ENCODE measurements around the gene CDK2AP2. TPM values are rescaled to one million over a fixed set of nuclear protein-coding genes. Genes with fewer than 3 reads are reported as not detected.
"Not testable (repeated sequence)": the region's sequence is repeated elsewhere in the genome, so short reads cannot be mapped to it uniquely, and the experiment has no call there.

CDK2AP2 gene
- total RNA-seq, 4 donors from 2014 or later, result 16.7 to 44.6 (median 30.9) TPM

DNA sequence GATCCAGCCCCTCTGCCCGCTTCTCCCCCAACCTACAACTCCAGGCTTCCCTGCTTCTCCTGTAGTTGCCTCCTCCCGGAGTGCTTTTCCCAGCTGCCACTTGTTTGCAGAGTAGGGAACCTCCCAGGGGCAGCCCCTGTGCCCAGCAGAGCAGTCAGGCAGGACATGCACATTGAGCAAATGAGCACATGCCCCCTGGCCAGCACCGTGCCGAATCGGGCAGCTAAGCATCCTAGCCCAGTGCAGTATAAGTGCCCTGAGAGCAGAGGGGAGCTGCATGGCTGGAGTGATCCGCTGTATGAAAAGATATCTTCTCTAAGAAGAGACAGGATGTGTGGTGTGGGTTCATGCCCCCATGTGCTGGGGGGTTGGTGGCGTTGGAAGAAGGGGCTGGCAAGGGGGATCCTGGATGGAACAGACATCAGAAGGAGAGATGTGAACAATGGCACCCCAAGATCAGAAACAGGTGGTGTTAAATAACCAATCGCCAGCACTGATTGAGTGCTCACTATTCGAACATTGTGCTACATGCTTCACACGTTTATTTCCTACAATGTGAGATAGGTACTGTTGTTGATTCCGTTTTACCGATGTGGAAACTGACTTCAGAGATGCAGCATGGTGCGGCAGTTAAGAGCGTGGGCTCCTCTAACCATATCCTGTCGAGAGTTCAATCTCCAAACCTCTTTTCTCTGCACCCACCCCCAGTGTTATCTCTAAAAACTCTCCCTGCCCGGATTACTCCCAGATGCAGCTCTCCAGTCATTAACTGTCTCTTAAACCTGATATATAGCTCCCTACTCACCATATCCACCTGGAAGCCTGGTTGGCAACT is 23.9 kb downstream of the CDK2AP2 start:
- no peak for DNase-seq (ENCODE audit: low spot score in 2 of 2)
- Histone ChIP-seq H3K36me3 (peaks cover 12% of the 10 kb centered on the region), H3K4me3 (peak overlapping the region; percentile 56), H3K9me3 (no peaks in the 10 kb centered on the region), H3K4me1 (peaks cover 36% of the 10 kb centered on the region), H3K27me3 (no peaks in the 10 kb centered on the region), H3K27ac (no peak overlapping the region)
- WGBS, result 82% methylated on average over 16 of the region's 16 CpGs
- TF ChIP-seq POLR2A (IDR thresholded peaks at IDR 0.05) (no peak), EP300 (IDR thresholded peaks at IDR 0.05) (no peak), POLR2AphosphoS5 (IDR thresholded peaks at IDR 0.05) (no peak)
- TF ChIP-seq, protein P1, sequence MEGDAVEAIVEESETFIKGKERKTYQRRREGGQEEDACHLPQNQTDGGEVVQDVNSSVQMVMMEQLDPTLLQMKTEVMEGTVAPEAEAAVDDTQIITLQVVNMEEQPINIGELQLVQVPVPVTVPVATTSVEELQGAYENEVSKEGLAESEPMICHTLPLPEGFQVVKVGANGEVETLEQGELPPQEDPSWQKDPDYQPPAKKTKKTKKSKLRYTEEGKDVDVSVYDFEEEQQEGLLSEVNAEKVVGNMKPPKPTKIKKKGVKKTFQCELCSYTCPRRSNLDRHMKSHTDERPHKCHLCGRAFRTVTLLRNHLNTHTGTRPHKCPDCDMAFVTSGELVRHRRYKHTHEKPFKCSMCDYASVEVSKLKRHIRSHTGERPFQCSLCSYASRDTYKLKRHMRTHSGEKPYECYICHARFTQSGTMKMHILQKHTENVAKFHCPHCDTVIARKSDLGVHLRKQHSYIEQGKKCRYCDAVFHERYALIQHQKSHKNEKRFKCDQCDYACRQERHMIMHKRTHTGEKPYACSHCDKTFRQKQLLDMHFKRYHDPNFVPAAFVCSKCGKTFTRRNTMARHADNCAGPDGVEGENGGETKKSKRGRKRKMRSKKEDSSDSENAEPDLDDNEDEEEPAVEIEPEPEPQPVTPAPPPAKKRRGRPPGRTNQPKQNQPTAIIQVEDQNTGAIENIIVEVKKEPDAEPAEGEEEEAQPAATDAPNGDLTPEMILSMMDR (IDR thresholded peaks at IDR 0.05), result no peak

DNA sequence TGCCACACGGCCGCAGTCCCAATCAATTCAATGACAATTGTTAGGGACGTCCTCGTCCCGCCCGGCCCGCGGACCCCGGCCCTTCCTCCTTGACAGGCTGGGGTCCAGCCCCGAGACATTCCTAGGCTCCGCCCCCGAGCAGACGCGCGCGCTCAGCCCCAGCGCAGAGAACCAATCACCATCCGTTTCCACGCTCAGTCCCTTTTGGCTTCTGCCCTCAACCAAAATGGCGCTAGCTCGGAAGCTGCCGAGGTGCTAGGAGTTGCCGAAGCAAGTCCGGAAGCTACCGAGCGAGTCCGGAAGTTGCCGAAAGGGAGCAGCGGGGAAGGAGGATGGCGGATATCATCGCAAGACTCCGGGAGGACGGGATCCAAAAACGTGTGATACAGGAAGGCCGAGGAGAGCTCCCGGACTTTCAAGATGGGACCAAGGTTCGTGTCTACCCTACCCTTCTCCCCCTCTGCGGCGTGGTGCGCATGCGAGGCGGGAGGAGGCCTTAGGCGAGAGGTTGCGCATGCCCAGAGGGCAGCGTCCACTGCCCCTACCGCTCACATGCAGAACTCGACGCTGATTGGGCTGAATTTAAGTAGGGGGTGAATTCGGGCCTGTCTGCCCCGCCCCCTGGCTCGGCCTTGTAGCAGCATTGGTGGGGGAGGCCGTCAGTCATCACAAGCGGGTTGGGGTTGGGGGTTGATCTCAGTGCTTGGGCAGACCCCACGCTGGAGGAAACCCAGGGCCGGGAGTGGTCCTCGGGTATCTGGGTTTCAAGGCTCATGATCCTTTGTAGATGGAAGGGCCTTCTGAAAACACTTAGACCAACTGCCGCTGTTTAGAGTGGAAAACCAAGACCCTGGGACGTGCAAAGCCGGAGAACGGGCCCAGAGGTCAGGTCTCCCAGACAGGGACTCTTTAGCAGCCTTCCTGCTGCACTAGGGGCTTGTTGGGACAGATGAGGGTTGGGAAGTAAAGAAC is 24.8 kb downstream of the CDK2AP2 start, which contains the start of gene AIP:
TSS of gene AIP (plus strand) at position 200 of the 972 bp plus-strand sequence. CDS start at position 333, 133 bp downstream.
- peaks cover 10% of the 10 kb centered on the region for H3K36me3 ChIP-seq
- H3K27ac ChIP-seq, result peak within 1 kb of the TSS; percentile 83
- peak; percentile 98 for DNase-seq (ENCODE audit: low spot score in 2 of 2)
- no peak for TF ChIP-seq EP300 (IDR thresholded peaks at IDR 0.05)
- TF ChIP-seq, protein P1 (IDR thresholded peaks at IDR 0.05), result peak in 1 of 2 donors; percentile 10
- peak in 2 of 3 donors; percentile 52 to 94 for TF ChIP-seq POLR2AphosphoS5 (IDR thresholded peaks at IDR 0.05)
- peak in 1 of 2 donors; percentile 21 for TF ChIP-seq POLR2A (IDR thresholded peaks at IDR 0.05)
- WGBS, result 12% methylated on average over 33 of the region's 60 CpGs
- no peaks in the 10 kb centered on the region for H3K9me3 ChIP-seq
- peak within 1 kb of the TSS; percentile 56 for H3K4me3 ChIP-seq
- no peaks in the 10 kb centered on the region for H3K27me3 ChIP-seq
- peaks cover 36% of the 10 kb centered on the region for H3K4me1 ChIP-seq

DNA sequence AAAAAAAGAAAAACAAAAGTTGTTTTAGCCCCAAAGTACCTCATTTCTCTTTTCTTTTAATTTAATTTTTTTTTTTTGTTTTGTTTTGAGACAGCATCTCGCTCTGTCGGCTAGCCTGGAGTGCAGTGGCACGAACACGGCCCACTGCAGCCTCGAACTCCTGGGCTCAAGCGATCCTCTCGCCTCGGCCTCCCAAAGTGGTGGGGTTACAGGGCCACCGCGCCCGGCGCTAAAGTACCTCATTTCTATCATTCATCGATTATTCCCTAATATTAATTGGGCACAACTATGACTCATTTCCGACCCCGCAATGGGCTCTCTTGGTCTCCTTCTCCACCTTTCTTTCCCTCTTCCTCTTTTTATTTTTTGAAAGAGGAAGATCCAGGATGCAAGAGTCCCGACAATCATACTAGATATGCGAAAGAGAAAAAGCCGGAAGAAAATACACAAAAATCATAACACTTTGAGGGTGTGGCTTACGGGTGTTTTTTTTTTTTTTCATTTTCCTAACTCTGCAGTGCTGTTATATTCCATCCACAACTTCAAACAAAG is 25.6 kb downstream of the CDK2AP2 start:
- Histone ChIP-seq H3K9me3 (no peaks in the 10 kb centered on the region), H3K27me3 (no peaks in the 10 kb centered on the region), H3K4me1 (peaks cover 36% of the 10 kb centered on the region), H3K27ac (peak overlapping the region; percentile 83), H3K4me3 (peak overlapping the region; percentile 56), H3K36me3 (peaks cover 4% of the 10 kb centered on the region)
- WGBS, result 37% methylated on average over 19 of the region's 19 CpGs
- DNase-seq (ENCODE audit: low spot score in 2 of 2), result no peak
- TF ChIP-seq EP300 (IDR thresholded peaks at IDR 0.05) (no peak), POLR2A (IDR thresholded peaks at IDR 0.05) (no peak), POLR2AphosphoS5 (IDR thresholded peaks at IDR 0.05) (no peak)
- TF ChIP-seq, protein P1 (IDR thresholded peaks at IDR 0.05), result no peak

DNA sequence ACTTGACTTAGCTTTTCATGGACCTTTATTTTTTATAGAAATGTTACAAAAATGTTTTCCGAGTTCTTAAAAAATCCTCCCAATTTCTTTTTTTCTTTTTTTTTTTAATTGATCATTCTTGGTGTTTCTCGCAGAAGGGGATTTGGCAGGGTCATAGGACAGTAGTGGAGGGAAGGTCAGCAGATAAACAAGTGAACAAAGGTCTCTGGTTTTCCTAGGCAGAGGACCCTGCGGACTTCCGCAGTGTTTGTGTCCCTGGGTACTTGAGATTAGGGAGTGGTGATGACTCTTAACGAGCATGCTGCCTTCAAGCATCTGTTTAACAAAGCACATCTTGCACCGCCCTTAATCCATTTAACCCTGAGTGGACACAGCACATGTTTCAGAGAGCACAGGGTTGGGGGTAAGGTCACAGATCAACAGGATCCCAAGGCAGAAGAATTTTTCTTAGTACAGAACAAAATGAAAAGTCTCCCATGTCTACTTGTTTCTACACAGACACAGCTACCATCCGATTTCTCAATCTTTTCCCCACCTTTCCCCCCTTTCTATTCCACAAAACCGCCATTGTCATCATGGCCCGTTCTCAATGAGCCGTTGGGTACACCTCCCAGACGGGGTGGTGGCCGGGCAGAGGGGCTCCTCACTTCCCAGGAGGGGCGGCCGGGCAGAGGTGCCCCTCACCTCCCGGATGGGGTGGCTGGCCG is 30.5 kb downstream of the CDK2AP2 start:
- DNase-seq (ENCODE audit: low spot score in 2 of 2); H3K9me3 ChIP-seq; H3K27ac ChIP-seq; H3K36me3 ChIP-seq; H3K27me3 ChIP-seq; H3K4me3 ChIP-seq; H3K4me1 ChIP-seq: not testable (repeated sequence)
- 81% methylated on average over 15 of the region's 16 CpGs for WGBS

DNA sequence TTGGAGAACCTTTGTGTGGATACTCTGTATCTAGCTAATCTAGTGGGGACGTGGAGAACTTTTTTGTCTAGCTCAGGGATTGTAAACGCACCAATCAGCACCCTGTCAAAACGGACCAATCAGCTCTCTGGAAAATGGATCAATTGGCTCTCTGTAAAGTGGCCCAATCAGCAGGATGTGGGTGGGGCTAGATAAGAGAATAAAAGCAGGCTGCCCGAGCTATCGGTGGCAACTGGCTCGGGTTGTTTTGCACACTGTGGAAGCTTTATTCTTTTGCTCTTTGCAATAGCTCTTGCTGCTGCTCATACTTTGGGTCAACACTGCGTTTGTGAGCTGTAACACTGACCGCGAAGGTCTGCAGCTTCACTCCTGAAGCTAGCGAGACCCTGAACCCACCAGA is 31.3 kb downstream of the CDK2AP2 start:
- H3K4me3 ChIP-seq, H3K9me3 ChIP-seq: not testable (repeated sequence)
- WGBS, result 84% methylated on average over 10 of the region's 10 CpGs

More for the DNA sequence above, 31.3 kb downstream of the CDK2AP2 start:
- H3K36me3 ChIP-seq; H3K27me3 ChIP-seq; H3K4me1 ChIP-seq; DNase-seq (ENCODE audit: low spot score in 2 of 2); H3K27ac ChIP-seq: not testable (repeated sequence)

Data from suprapubic skin (tissue), 4 donors.